H1 (cell line): Measurements from ENCODE around the gene TNPO2. TPM values are rescaled to one million over a fixed set of nuclear protein-coding genes. Genes with fewer than 3 reads are reported as not detected.

Experiments used
- BCL11A ChIP-seq, 2 experiments: IDR thresholded peaks; one replicate each; pipeline ENCODE4 v1.6.1; 2011; ENCODE audit warnings: low read depth in 2 of 2, low read length in 2 of 2, mild to moderate bottlenecking in 2 of 2
- CBX8 ChIP-seq: fragments of 300-800, 300-1000 bp; sonication (generic); IDR thresholded peaks from 2 replicates; pipeline ENCODE4 v1.7.1; 2016; ENCODE audit warnings: low read depth, low read length, borderline replicate concordance
- EGR1 ChIP-seq: IDR thresholded peaks from 2 replicates; pipeline ENCODE4 v1.6.1; 2011; ENCODE audit warnings: low read depth, low read length, borderline replicate concordance
- FOSL1 ChIP-seq: IDR thresholded peaks from 2 replicates; pipeline ENCODE4 v1.6.1; 2011; ENCODE audit warnings: mild to moderate bottlenecking, low read depth, low read length, moderate library complexity; ENCODE audit not compliant: insufficient read depth
- GABPA ChIP-seq: IDR thresholded peaks from 2 replicates; pipeline ENCODE4 v1.6.1; 2011; ENCODE audit warnings: mild to moderate bottlenecking, low read length, moderate library complexity, borderline replicate concordance; ENCODE audit not compliant: insufficient read depth
- polyA plus RNA-seq, 7 experiments: library from polyadenylated mRNA; depleted of rRNA in 3 of 7; stranded (reverse) in 5 of 7; unstranded in 2 of 7; fragments of >200 nt in 5 of 7; fragments of 200-250 nt in 2 of 7; gene quantifications; 1 replicate in 5 of 7; 2 replicates in 1 of 7; 4 replicates in 1 of 7; pipeline versions ENCODE4 v1.2.1 to v1.2.3, GENCODE V29; 2011 to 2013; ENCODE audit warnings: missing spikeins in 2 of 7, mixed read lengths in 2 of 7
- total RNA-seq: library from RNA; stranded (reverse); fragmentation: NEBNext Ultra II Directional; extraction: Animal tissue kit (Norgen Biotek cat#: 25700); gene quantifications from 2 replicates; pipeline ENCODE4 v1.2.1, GENCODE V29; 2021

Gene TNPO2
- total and polyA plus RNA-seq, 2 of the 8 experiments (the other 6 are each of a cell fraction or from before 2014, with no cell fraction given): 112 to 121 TPM

GRCh38 chr19:12749938-12750521 lies 26.3 kb upstream of the TNPO2 start (continued):
- TF ChIP-seq EGR1: no peak
- no peak for TF ChIP-seq GABPA
- TF ChIP-seq CBX8: no peak
- no peak for TF ChIP-seq BCL11A (IDR thresholded peaks at IDR 0.05; ENCODE audit: low read depth in 2 of 2, low read length in 2 of 2)
- TF ChIP-seq FOSL1: no peak
- TF ChIP-seq, all 59 proteins: peak for 0
